DLD1 (cell line): ENCODE data around the gene FLT4.

ENCODE experiments used
- in situ Hi-C: cut with HindIII; loops from 2 replicates; pipeline ENCODE4 v1.10.0; 2017; ENCODE audit warnings: low sequenced_read_pairs

FLT4 gene

DNA sequence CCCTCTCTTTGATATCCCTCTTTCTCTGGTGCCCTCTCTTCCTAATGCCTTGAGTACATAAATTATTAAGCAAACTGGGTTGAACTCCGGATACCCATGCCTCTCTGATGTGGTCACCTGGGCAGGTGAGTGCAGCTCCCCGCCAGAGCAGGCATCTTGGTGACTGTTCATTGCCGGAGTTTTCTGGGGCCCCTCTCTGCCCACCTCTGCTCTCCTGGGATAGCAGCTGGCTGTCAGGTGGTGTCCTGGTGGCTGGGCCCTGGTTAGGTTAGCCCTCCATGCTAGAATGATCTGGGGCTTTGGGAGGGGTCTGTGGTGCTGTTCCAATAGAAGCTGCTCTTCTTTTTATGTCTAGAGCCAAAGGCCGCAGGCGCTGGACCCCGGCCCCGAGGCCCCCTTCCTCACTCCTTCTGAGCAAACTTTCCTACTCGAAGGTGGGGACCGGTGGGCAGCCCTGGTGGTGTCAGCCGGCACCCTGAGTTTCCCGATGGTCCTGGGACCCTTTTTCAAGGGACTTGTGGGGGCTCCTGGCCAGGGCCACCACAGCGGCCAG, 53.2 kb downstream of the FLT4 start:
- in situ Hi-C loops: no loop called here

DNA sequence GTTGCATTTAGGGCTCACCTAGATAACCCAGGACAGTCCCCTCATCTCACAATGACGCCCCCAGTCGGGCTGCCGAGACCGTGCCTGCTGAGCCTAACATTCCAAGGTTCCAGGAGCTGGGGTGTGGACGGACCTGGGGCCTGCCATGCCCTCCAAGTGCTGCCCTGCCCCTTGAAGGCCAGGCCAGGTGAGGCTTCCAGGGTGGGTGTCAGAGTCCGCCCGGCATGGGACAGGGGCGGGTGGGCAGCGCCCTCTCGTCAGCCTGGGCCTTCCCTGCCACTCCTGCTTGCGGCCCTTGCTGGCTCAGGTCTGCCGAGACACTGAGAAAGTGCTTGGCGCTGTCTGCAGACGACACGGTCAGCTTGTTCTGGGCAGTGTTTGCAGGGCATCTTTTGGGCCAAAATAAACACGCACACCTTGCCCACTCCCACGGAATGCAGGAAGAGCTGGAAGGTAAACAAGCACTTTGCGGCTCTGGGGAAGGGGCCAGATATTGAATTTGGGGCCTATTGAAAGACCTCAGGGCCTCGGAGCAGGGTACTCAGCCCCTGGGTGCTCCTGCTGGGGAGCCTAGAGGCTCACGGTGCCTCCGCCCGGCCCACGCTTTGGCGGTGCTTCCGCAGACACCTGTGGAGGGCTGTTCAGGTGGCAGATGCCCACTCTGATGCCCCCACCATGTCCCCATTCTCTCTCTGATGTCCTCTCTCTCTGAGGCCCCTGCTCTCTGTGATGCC, 53.9 kb downstream of the FLT4 start:
- in situ Hi-C loops: no loop called here

DNA sequence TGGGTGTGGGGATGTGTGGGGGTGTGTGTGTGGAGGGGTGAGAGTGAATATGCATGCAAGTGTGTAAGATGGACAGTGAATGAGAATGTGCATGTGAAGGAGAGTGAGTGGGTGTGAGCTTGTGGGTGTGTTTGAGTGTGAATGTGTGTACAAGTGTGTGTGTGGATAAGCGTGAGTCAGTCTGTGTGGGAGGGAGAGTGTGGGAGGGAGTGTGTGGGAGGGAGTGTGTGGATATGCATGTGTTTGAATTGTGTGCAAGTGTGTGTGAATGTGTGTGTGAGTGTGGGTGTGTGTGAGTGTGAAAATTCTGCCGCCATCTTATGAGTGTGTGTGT, 54.4 kb downstream of the FLT4 start:
- in situ Hi-C loops: no loop called here

DNA sequence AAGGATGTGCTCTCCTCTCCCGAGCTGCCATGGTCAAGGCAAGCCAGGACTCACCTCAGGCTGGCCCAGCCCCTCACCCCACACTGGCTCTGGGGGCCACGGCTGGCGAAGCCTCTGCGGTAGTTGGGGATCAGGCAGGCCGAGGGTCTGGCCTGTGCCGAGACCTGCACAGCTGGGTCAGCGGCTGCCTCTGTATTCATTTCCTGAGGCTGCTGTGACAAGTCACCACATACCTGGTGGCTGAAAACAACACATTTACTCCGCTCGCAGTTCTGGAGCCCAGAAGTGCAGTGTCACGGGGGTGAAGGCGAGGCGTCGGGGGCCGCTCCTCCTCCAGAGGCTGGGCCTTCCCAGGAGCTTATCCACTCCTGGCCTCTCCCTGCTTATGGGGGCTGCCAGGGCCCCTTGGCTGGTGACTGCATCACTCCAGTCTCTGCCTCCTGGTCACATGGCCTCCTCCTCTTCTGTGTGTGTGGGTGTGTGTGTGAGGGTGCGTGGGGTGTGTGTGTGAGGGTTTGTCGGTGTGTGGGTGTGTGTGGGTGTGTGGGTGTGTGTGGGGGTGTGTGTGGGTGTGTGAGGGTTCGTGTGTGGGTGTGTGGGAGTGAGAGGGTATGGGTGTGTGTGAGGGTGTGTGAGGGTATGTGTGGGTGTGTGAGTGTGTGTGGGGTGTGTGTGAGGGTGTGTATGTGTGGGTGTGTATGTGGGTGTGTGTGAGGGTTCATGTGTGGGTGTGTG, 54.9 kb downstream of the FLT4 start:
- in situ Hi-C loops: no loop called here

DNA sequence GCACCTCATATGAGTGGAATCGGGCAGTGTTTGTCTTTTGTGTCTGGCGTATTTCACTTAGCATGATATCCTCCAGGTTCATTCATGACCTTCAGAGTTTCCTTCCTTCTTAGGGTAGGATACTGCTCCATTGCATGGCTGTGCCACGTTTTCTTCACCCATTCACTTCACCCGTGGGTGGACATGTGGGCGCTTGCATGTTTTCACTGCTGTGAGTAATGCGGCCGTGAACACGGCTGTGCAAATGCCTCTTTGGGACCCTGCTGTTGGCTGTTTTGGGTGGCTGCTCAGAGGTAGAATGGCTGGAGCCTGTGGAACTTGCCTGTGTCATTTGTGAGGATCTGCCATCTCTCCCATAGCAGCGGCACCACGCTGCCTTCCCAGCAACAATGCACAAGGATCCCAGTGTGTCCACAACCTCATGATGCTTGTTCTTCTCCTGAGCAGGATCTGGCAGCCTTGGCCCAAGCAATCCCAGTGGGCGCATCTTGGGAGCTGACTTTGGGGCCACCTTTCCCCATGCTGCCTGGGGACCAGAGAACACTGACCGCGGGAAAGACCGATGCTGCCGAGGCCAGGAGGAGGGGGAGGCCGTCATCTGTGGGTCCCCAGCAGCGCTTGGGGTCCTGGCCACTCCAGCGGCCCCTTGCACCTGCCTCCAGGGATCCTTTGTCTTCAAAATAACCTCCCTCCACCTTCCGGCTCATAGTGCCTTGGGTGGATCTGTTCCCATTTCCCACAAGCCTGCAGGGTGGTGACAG, 55.8 kb downstream of the FLT4 start:
- in situ Hi-C loops: no loop called here

DNA sequence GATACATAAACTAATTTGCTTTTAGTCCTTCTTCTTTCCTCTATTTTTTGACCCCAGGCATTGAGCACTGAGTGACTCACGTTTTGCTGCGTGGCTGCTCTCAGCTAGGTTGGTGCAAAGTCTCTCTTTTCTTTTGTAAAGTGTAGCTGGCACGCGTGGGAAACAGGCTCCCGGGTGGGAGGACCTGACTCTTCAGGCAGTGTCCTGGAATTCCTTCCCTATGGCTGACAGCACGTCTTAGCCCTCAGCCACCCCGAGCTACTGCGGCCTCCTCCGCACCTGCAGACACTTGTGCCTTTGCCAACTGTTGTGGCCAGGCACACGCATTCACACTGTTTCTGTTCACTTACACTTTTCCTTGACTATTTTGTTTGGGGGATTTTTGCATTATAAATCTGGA, 57.2 kb downstream of the FLT4 start:
- in situ Hi-C loops: no loop called here

DNA sequence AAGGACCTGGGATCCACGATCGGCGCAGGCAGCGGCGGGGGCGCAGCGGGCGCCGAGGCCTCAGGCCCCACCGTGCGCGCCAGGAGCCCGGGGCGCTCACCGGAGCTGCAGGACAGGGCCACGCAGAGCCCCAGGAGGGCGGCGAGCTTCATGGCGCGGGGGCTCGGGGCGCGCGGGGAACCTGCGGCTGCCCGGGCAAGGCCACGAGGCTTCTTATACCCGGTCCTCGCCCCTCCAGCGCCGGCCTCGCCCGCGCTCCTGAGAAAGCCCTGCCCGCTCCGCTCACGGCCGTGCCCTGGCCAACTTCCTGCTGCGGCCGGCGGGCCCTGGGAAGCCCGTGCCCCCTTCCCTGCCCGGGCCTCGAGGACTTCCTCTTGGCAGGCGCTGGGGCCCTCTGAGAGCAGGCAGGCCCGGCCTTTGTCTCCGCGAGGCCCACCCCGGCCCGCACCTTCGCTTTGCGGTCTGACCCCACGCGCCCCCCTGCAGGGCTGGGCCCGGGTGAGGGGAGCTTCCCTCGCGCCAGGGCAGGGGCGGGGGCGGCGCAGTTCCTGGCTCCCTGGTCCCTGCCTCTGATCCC, 58.0 kb downstream of the FLT4 start, which contains the start of gene SCGB3A1:
Gene SCGB3A1, minus strand, starts transcription at position 189 of the 577 bp plus-strand sequence. Its CDS starts 37 bp downstream, at position 152.
- in situ Hi-C loops: no loop called here

DNA sequence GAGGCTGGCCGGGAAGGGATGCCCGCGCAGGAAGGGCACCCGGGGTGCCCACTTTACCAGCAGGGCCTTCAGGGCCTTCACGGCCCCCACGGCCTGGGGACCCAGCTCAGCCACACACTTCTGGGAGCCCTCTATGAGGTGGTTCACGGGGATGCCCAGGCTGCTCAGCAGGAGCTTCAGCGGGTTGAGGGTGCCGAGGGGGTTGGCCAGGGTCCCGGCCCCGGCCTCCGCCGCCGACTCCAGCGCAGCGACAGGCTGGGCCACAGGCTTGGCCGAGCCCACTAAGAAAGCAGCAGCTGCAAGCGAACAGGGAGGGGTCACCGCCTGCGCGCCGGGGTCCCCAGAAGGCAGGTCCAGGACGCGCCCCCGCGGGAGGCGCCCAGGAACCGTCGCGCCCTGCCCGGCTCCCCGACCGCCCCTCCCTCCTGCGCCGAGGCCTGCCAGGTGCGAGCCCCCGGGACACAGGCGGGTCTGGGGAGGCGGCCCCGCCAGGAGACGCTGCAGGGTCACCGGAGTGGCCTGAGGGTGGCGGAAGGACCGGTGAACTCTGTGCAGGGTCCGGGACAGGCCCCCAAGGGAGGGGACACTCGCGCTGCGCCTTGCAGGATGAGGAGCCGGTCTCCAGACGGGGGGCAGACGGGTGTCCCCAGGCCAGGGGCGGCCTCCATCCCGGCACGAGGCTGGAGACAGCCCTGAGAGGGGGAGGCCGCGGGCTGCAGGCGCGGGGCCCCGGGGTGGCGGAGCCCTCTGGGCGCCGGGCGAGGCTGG, 58.7 kb downstream of the FLT4 start:
- in situ Hi-C loops: no loop called here

DNA sequence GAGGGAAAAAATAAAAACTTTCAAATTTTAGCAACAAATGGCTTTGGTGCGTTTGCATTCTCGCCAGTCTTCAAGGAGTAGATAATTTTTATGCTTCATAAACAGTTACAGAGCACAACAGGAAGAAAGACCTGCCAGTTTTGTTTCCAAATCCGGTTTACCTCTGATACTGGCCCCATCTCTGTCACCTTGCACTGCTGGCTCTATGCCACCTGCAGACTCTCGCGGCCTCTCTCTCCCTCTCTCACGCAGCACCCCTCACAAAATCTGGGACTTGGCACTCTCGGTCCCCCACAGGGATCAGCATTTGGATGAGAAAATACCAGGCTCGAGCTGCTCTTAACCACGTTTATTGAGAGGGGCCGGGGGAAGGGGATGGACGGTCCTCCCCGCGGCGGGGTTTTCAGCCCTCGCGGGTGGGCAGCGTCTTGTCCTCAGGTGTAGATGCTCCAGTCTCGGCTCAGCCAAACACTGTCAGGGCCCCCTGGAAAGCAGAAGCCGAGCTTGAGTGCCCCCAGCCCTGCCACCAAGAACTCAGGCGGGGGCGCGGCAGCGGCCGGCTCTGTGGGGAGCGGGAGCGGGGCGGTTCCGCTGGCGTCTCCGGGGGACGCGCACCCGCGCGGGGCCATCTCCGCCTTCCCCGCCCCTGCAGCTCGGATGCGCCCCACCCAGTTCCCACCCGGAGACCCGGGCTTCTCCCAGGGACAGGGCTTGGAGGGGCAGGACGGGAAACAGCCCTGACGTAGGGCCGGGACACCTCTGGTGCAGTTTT, 59.4 kb downstream of the FLT4 start:
- in situ Hi-C loops: no loop called here

DNA sequence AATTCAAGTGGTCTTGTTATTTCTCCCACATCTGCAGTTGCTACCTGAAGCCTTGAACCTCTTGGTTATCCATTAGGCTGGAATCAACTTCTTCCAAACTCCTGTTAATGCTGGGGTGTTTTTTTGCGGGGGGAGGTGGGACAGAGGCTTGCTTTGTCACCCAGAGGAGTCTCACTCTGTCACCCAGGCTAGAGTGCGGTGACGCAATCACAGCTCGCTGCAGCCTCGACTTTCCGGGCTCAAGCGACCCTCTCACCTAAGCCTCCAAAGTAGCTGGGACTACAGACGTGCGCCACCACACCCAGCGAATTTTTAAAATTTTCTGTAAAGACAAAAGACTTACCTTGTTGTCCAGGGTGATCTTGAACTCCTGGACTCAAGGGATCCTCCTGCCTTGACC, 62.5 kb downstream of the FLT4 start:
- in situ Hi-C loops: no loop called here

DNA sequence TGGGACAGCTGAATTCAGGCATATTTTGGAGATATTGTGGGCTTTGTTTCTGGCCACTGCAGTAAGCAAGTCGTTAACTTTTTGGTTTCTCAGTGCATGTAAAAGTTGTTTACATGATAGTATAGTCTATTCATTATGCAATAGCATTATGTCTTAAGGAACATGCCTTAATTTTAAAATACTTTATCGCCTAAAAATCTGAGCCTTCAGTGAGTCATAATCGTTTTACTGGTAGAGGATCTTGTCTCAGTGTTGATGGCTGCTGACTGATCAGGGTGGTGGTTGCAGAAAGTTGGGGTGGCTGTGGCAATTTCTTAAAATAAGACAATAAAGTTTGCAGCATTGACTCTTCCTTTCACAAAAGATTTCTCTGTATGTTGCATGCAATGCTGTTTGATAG, 63.2 kb downstream of the FLT4 start:
- in situ Hi-C loops: no loop called here

DNA sequence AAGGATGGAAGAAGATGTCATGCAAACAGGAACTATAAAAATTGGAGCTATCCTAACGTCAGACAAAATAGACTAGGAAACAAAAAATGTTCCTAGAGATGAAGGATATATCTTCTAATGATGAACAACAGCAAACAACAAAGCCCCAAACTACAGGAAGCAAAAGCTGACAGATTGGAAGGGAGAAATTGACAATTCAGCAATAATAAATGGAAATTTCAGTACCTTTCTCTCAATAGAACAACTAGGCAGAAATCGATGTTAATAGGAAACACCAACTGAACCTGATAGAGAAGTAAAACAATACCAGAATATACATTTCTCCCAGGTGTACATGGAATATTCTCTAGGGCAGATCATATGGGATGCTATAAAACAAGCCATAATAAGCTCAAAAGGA, 65.7 kb downstream of the FLT4 start:
- in situ Hi-C loops: no loop called here

DNA sequence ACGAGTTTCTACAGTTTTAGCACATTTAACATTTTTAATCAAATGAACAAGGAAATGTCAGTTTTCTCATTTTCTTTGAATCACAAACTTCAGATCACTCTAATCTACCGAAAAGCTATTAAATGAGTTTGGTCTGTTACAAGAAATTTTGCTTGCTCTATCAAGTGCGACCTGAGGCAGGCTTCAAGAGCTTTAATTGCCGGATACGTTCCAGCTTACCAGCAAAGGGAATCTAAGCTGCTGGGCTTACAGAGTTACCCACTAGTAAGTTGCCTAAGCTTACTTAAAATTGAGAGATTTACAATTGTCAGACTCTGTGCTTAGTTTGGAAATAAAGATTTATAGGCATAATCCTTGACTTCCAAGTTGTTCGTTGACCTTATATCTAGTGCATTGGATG, 68.7 kb downstream of the FLT4 start:
- in situ Hi-C loops: no loop called here

DNA sequence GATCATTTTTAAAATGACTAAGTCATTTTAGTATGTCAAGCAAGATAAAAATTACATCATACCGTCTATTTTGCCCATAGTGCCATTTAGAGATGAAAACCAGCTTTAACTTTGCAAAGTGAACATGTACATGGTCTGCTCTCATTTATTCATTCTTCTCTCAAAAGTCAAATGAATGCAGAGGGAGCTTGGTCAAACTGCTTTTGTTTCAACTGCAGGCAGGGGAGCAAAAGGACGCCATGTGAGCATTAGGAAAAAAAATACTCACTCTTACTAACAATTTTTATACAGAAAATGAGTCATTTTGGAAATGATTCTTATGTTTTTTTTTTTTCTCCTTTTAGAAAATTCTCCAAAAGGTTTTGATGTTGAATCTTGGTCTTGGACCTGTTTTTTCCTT, 73.8 kb downstream of the FLT4 start:
- in situ Hi-C loops: no loop called here

DNA sequence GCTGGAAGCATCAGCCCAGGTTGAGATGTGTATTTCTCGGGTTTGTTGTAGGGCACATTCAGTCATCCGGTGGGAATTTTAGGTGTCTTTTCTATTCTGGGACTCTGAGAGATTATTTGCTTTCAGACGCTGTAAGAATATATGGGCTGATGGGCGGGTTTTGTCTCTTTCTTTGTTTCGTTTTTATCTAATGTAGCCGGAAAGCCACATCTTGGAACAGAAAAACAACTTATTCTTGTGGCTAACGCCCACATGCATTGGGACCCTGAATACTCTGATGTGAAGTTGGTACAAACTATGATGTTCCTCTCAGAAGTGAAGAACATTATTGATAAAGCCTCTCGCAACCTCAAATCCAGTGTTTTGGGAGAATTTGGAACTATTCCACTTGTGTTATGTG, 80.5 kb downstream of the FLT4 start:
- in situ Hi-C loops: no loop called here

DNA sequence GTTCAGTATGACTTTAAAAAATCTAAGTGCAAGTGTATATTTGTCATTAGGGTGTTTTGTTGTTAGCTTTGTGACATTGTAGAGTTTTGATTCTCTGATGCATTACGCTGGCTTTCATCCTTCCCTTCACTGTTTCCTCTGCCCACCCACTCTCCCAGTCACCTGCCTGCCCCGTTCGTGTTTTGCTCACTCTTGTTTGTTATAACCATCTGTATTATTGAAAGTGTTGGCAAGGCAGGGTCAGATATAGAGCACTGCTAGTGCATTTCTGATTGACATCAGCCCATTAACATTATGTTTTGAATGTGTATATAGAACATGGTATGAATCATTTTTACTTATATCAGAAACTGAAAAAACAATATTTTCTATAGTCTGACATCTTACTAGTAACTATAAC, 85.4 kb downstream of the FLT4 start:
- in situ Hi-C loops: no loop called here

DNA sequence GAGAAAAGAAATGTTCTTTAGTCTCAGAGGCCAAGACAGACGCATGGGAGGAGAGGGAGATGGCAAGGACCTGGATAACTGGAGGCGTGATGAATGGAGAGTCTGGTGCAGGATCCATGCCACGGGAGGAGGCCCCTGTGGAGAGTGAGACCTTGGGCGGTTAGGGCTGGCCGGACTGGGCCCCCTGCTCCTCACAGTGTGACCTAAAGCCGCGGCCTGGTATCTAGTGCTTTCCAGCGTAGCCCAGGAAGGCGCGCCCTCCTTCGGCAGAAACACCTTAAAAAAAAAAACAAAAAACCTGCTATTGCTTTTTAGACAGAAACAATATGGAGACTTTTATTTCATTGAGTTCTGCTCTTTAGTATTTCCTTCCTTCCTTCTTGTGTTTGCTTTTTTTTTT, 91.2 kb downstream of the FLT4 start:
- in situ Hi-C loops: no loop called here

DNA sequence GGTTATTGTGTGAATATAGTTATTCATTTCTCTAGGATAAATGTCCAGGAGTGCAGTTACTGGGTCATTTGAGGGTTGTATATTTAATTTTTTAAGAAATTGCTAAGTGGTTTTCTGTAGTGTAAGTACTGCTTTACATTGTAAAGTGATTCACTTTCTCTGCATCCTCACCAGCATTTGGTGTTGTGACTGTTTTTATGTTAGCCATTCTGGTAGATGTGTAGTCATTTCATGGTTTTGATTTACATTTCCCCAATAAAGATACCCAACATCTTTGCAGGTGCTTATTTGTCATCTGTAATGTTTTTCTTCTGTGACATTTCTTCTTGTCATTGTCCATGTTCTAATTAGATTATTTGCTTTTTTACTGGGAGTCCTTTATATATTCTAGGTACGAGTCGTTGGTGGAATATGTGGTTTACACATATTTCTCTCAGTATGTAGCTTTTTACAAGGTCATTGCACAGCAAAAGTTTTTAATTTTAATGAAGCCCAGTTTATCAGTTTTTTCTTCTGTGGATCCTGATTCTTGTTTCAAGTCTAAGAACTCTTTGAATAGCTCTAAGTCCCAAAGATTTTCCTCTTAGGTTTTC, 92.1 kb downstream of the FLT4 start:
- in situ Hi-C loops: no loop called here

DNA sequence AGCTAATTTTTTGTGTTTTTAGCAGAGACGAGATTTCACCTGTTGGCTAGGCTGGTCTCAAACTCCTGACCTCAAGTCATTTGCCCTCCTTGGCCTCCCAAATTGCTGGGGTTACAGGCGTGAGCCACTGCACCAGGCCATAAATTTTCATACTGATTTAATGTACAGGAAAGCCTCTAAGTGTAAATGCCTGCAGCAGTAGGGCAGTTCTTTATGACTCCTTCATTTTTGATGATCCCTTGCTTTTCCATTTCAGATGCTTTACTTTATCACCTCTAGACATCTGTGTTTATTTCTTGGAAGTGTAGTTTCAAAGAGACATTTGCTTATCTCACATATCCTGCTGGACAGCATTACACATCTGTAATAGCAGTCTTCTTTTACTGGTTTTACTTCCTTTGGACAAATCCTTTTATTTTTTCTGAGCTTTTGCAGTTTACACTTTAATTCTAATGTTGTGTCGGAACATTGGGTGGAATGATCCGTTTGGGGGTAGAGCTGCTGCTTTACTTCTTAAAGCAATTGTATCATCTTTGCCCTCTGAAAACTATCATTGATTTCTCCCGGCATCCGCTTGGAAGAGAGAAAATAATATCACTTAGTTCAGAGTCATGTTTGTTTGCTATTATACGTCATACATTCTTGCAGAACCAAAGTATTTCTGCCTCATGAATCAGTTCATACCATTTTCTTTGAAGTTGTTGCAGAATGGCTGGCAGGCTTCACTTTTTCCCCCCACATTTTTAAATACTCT, 94.1 kb downstream of the FLT4 start:
- in situ Hi-C loops: no loop called here
